NK-92 treated with Interleukin-12 subunit alpha and Interleukin-12 subunit beta, amount 100 ng/mL, for 24 hours (cell line): ENCODE measurements around the gene OCIAD1.
"Not testable (repeated sequence)": the region's sequence is repeated elsewhere in the genome, so short reads cannot be mapped to it uniquely, and the experiment has no call there.

Source experiments
- DNase-seq: peaks from one replicate; lab custom pipeline; 2025; lab: John Stamatoyannopoulos, UW

Gene OCIAD1

GRCh38 chr4:48816971-48817370 lies 13.9 kb upstream of the OCIAD1 start:
- DNase-seq: no peak

- not testable (repeated sequence) for DNase-seq
Observed at GRCh38 chr4:48821431-48821830, 9.5 kb upstream of the OCIAD1 start.

DNA sequence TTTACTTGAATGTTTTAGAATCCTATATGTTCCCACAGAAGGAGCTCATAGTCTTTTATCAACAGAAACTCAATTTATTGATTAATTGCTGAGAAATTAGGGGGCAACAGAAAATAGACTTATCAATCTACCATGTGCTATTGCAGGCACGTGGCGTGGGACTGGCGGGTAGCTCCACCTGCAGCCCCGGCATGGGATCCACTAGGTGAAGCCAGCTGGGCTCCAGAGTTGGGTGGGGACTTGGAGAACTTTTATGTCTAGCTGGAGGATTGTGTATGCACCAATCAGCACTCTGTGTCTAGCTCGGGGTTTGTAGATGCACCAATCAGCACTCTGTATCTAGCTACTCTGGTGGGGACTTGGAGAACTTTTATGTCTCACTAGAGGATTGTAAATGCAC lies 3.3 kb upstream of the OCIAD1 start:
- DNase-seq: no peak

- no peak for DNase-seq
Observed at GRCh38 chr4:48831532-48832030, 693 bp downstream of the OCIAD1 start.

DNA sequence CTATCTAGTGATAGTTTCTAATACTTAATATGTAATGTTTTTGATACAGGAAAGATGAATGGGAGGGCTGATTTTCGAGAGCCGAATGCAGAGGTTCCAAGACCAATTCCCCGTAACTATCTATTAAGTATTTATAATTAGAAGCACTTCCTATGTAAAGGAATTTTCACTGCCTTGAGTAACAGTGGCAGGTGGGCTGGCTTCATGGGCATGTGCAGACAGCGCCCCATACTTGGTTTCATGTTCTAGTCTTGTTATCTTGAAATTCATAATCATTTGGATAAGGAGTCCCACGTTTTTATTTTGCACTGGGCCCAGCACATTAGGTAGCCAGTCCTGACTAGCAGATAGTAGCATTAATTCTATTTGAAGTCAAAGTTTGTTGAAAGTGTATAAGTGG lies 1.7 kb downstream of the OCIAD1 start:
- DNase-seq: no peak

- DNase-seq: no peak
Observed at GRCh38 chr4:48836658-48837057, 5.8 kb downstream of the OCIAD1 start.

- DNase-seq: no peak
Observed at GRCh38 chr4:48841045-48841827, 10.3 kb downstream of the OCIAD1 start.

DNA sequence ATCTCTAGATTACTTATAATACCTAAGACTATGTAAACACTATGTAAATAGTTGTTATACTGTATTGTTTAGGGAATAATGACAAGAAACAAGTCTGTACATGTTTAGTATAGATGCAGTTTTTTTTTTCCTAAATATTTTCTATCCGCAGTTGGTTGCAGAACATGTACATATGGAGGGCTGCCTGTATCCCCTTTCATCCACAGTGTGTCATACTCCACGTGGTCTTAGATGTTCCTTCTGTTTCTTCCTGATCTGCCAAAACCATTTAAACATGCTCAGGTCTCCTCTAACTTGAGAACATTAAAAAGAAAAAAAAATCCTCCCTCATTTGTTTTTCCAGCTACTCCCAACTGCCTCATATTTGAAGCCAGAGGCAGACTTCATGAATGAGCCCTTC lies 14.0 kb downstream of the OCIAD1 start:
- DNase-seq: no peak

DNA sequence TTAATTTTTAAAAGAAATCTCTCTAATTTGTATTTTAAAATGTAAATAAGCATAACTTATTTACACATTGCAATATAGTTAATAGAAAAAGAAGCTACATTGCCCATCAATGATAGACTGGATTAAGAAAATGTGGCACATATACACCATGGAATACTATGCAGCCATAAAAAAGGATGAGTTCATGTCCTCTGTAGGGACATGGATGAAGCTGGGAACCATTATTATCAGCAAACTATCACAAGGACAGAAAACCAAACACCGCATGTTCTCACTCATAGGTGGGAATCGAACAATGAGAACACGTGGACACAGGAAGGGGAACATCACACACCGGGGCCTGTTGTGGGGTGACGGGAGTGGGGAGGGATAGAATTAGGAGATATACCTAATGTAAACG lies 17.9 kb downstream of the OCIAD1 start:
- DNase-seq: not testable (repeated sequence)

- no peak for DNase-seq
Observed at GRCh38 chr4:48851651-48852050, 20.8 kb downstream of the OCIAD1 start.

- DNase-seq: no peak
Observed at GRCh38 chr4:48853604-48854394, 22.9 kb downstream of the OCIAD1 start.

- DNase-seq: no peak
Observed at GRCh38 chr4:48854395-48854683, 23.5 kb downstream of the OCIAD1 start.

GRCh38 chr4:48854982-48855381 lies 24.1 kb downstream of the OCIAD1 start:
- DNase-seq: no peak

- no peak for DNase-seq
Observed at GRCh38 chr4:48858130-48858529, 27.2 kb downstream of the OCIAD1 start.

DNA sequence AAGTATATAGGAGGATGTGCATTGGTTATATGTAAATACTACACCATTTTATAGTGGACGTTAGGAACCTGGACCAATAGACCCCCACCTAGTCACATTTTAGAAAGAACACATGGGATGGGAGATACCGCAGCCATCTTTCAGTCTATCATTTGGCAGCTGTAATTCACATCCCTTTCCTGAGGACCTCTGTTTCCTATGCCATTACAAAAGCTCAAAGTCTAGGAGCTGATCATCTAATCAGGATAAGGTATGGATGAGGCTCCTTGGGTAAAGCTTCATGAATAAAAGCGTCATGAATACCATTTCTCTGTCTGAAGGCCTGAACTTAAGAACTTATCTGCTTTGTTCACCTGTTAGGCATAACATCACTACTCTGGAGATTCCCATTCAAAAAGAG lies 31.1 kb downstream of the OCIAD1 start:
- DNase-seq: no peak

- no peak for DNase-seq
Observed at GRCh38 chr4:48862661-48863060, 31.8 kb downstream of the OCIAD1 start.

GRCh38 chr4:48863728-48864127 lies 32.8 kb downstream of the OCIAD1 start:
- DNase-seq: no peak

GRCh38 chr4:48864696-48865095 lies 33.8 kb downstream of the OCIAD1 start:
- not testable (repeated sequence) for DNase-seq

GRCh38 chr4:48877827-48878535 lies 47.1 kb downstream of the OCIAD1 start:
- no peak for DNase-seq

DNA sequence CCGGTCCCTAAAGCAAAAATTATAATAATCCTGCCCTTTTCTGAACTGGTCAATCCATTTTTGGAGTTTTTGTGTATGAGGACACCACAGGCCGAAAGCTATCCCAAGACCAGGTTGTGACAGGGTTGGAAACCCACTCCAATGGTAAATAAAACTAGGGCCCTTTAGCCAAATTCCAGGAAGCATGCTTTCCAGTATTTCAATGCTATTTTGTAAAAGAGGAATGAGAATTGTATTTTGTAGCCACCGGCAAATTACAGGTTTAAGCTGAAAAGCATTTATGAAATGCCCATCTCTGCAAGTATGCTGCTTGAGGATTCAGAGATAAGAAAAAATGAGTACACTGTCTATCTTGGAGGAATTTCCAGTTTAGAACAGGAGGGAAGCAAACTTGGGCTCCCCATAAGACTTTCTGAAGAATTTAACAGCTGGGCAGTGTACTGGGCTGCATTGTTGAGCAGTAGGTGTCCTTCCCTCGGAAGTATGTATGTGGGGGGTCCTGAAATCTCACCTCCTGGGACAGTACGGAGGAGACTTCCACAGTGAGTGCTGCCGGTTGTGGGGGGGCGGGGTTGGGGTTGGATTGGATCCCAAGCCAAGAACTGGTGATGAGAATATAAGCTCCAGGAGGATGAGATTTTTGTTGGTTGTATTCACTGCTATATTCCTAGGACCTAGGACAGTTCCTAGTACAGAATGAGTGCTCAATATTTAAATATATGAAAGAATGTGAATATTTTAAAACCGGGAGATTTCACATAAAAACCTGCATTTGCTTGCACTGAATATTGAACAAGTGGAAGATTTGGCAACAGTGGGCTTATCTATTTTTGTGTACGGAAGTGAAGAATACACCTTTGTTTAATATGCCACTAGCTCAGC lies 48.9 kb downstream of the OCIAD1 start:
- DNase-seq: no peak

GRCh38 chr4:48881646-48882045 lies 50.8 kb downstream of the OCIAD1 start:
- not testable (repeated sequence) for DNase-seq

- not testable (repeated sequence) for DNase-seq
Observed at GRCh38 chr4:48889750-48890149, 58.9 kb downstream of the OCIAD1 start.
